Colonic mucosa (tissue), 4 donors: ENCODE data around the gene ZC3H8. TPM values are rescaled to one million over a fixed set of nuclear protein-coding genes. Genes with fewer than 3 reads are reported as not detected.

Experiments used
- DNase-seq: peaks from one replicate; pipeline ENCODE4 v3.0.0-alpha.2; 2020
- H3K27ac ChIP-seq: fragments of 200-600 bp; one replicate; pipeline ENCODE4 v1.8.0; 2021
- H3K27me3 ChIP-seq: fragments of 200-600 bp; one replicate; pipeline ENCODE4 v1.8.0; 2021
- H3K36me3 ChIP-seq: fragments of 200-600 bp; one replicate; pipeline ENCODE4 v1.8.0; 2021
- H3K4me1 ChIP-seq: fragments of 200-600 bp; one replicate; pipeline ENCODE4 v1.8.0; 2021; ENCODE audit warnings: mild to moderate bottlenecking
- H3K4me3 ChIP-seq: fragments of 200-600 bp; one replicate; pipeline ENCODE4 v1.8.0; 2021
- H3K9ac ChIP-seq, 2 donors: one replicate each; pipeline ENCODE4 v1.7.0; 2013; ENCODE audit warnings: control low read depth in 2 of 2, low read depth in 2 of 2, low read length in 2 of 2
- H3K9me3 ChIP-seq: fragments of 200-600 bp; one replicate; pipeline ENCODE4 v1.8.0; 2021
- intact Hi-C: fragments of 100-400 bp; cut with DNase I; formaldehyde crosslinking; loops from one replicate; pipeline ENCODE4 v1.14.1; 2022
- total RNA-seq, 2 donors: library from RNA; stranded (reverse); fragmentation: NEBNext Ultra II Directional in 1 of 2; extraction: Animal tissue kit (Norgen Biotek cat#: 25700) in 1 of 2; gene quantifications; one replicate each; pipeline ENCODE4 v1.2.1, GENCODE V29; 2021
- TF ChIP-seq, protein P1 (sequence below): fragments of 200-600 bp; IDR thresholded peaks from one replicate; pipeline ENCODE4 v1.8.0; 2022; ENCODE audit warnings: antibody characterized with exemption, mild to moderate bottlenecking
- donor health status: healthy.
- donor health status: DM: no; HTN: no; CAD: no.
- donor health status: DM: no; HTN: no; CAD: no.

The ZC3H8 gene
- total RNA-seq, 2 donors from 2014 or later = 5.9 to 8.1 TPM

DNA sequence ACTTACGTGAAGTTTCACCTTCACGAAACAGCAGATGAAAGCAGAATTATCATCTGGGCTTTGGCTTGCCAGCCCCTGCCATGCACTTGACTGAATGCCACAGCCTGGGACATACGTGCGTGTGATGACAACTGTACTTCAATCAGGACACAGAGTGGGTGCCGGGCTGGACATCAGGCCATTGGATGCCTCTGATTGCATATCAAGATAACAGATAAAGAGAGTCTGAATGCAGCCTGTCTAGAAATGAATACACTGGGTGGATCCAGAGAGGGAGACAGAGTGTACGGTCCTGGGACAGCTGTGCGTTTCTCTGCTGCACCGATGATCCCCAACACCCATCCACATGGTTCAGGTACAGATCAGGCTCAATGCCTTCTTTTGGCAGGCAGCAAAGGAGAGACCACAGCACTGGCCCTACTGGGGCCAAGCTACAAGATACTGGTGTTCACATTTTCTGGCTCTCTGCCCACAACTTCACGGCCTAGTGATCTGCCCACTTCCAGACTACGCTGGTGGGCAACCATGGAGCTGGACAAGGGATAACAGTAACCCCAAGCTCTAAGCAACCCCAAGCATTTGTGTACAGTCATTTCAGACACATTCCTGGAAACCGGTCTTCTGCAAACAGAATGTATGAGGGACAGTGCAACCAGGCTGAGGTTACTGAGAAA lies 81.1 kb downstream of the ZC3H8 start:
- Histone ChIP-seq H3K4me1 (no peaks in the 10 kb centered on the region), H3K27me3 (no peaks in the 10 kb centered on the region), H3K9ac (no peak overlapping the region), H3K9me3 (no peaks in the 10 kb centered on the region), H3K4me3 (no peak overlapping the region), H3K36me3 (no peaks in the 10 kb centered on the region), H3K27ac (no peak overlapping the region)
- TF ChIP-seq, protein P1, sequence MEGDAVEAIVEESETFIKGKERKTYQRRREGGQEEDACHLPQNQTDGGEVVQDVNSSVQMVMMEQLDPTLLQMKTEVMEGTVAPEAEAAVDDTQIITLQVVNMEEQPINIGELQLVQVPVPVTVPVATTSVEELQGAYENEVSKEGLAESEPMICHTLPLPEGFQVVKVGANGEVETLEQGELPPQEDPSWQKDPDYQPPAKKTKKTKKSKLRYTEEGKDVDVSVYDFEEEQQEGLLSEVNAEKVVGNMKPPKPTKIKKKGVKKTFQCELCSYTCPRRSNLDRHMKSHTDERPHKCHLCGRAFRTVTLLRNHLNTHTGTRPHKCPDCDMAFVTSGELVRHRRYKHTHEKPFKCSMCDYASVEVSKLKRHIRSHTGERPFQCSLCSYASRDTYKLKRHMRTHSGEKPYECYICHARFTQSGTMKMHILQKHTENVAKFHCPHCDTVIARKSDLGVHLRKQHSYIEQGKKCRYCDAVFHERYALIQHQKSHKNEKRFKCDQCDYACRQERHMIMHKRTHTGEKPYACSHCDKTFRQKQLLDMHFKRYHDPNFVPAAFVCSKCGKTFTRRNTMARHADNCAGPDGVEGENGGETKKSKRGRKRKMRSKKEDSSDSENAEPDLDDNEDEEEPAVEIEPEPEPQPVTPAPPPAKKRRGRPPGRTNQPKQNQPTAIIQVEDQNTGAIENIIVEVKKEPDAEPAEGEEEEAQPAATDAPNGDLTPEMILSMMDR = no peak
- no peak for DNase-seq
- intact Hi-C loops = no loop called here

DNA sequence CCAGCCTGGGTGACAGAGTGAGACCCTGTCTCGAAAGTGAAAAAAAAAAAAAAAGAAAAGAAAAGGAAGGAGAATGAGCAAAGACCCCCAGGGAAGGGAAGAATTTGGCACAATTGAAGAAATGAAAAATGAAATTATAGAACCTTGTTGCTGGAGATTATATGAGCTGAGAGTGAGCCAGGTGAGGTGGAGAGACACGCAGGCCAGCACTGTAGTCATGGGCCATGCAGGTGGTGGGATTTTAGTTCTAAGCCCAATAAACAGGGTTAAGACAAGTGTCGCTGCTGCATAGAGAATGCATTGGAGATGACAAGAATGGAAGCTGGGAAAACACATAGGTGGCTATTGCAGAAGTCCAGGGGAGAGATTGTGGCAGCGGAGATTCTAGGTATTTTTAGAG lies 84.3 kb downstream of the ZC3H8 start:
- no peak overlapping the region for H3K9ac ChIP-seq
- H3K4me1 ChIP-seq = no peaks in the 10 kb centered on the region
- H3K27me3 ChIP-seq = no peaks in the 10 kb centered on the region
- no peak overlapping the region for H3K27ac ChIP-seq
- no peaks in the 10 kb centered on the region for H3K36me3 ChIP-seq
- intact Hi-C loops = no loop called here
- no peak for DNase-seq
- TF ChIP-seq, protein P1 = no peak
- H3K9me3 ChIP-seq = no peaks in the 10 kb centered on the region
- no peak overlapping the region for H3K4me3 ChIP-seq

DNA sequence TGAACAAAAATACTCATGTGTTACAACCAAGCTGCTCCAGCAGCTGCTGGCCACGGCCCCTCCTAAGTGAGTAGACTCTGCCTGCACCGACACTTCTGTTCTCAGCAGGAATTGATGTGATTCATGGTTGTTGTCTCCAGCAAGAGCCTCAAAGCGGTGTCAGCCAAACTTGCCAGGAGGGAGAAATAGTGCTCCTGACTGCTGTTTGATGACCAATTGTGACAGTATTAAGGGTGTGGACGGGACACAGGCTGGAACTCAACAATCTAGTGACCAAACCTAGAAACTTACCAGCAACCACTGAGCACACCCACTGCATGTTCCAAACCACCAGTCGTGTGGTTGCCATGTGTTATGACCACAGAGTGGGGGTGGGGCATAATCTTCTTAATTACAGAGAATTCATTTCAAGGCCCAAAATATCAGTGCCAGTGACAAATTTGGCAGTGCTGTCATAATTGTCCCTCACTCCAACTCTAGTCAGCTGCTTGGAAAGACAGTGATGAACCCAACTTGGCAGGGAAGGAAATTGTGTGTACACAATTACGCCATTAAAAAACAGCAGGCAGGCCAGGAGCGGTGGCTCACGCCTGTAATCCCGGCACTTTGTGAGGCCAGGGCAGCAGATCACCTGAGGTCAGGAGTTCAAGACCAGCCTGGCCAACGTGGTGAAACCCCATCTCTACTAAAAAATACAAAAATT lies 86.3 kb downstream of the ZC3H8 start:
- H3K9me3 ChIP-seq = no peaks in the 10 kb centered on the region
- H3K4me3 ChIP-seq = no peak overlapping the region
- TF ChIP-seq, protein P1 = no peak
- no peaks in the 10 kb centered on the region for H3K27me3 ChIP-seq
- DNase-seq = no peak
- no peaks in the 10 kb centered on the region for H3K36me3 ChIP-seq
- intact Hi-C loops = no loop called here
- H3K9ac ChIP-seq = no peak overlapping the region
- H3K27ac ChIP-seq = no peak overlapping the region
- H3K4me1 ChIP-seq = no peaks in the 10 kb centered on the region

DNA sequence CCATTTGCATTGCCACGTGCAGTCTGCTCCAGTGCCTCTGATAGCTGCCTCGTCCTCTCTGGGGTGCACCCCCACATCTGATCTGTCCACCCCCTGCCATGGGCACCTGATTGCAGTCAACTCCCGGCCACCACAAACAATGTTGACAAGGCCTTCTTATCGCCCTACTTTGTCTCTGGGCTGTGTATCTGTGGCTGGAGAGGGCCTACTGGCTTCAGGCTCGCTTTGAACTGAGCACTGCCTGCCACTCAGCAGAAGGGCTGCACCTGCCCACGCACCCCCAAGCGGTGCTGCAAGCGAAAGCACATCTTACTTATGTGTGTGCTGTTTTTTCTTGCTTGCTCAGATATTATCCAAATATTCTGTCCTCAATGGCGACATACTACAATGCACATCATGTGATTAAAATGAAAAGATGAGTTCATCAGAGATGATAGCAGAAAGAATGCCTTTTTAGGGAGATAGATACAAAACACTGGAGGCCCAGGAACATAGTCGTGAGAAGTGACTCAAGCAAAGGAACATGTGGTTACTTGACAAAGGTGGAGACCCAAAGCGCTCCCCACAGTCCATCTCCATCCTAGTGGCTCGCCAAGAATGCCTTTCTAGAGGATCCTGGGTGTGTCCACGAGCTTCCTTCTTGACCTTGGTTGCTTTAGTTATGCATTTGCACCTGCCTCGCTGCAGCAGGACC lies 87.9 kb downstream of the ZC3H8 start:
- no peaks in the 10 kb centered on the region for H3K27me3 ChIP-seq
- no peak overlapping the region for H3K4me3 ChIP-seq
- H3K9ac ChIP-seq = no peak overlapping the region
- H3K4me1 ChIP-seq = no peaks in the 10 kb centered on the region
- intact Hi-C loops = no loop called here
- no peak overlapping the region for H3K27ac ChIP-seq
- no peaks in the 10 kb centered on the region for H3K36me3 ChIP-seq
- TF ChIP-seq, protein P1 = no peak
- no peak for DNase-seq
- H3K9me3 ChIP-seq = no peaks in the 10 kb centered on the region

DNA sequence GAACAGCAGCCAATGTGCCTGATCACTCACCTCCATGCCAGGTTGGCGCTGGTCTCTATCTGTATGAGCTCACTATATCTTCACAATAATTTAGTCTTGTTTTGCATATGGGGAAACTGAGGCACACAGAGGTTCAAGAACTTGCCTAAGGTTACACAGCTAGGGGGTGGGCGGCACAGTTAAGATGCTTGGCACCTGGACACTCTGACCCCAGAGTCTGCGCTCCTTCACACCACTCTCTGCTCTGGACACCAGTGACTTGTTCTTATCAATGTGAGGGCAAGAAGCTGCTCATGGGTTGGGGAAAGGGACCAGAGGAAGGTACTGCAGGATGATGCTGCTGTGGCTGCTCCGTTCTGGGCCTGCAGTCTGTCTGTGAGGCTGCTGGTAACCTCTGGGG lies 89.5 kb downstream of the ZC3H8 start:
- H3K9me3 ChIP-seq = no peaks in the 10 kb centered on the region
- no peaks in the 10 kb centered on the region for H3K36me3 ChIP-seq
- H3K27ac ChIP-seq = no peak overlapping the region
- H3K27me3 ChIP-seq = no peaks in the 10 kb centered on the region
- DNase-seq = no peak
- H3K9ac ChIP-seq = no peak overlapping the region
- H3K4me3 ChIP-seq = no peak overlapping the region
- no peaks in the 10 kb centered on the region for H3K4me1 ChIP-seq
- intact Hi-C loops = no loop called here
- TF ChIP-seq, protein P1 = no peak
